NCI-H2171 (cell line): ENCODE data around the gene MGAT4C.
"Not testable (repeated sequence)": the region's sequence is repeated elsewhere in the genome, so short reads cannot be mapped to it uniquely, and the experiment has no call there.

Source experiments
- DNase-seq: peaks from one replicate; lab custom pipeline; 2025; lab: John Stamatoyannopoulos, UW

The MGAT4C gene

GRCh38 chr12:86256163-86256562 lies at the start of gene MGAT4C:
Gene MGAT4C, minus strand, starts transcription at chr12:86256391.
- no peak for DNase-seq

GRCh38 chr12:86296396-86296795 lies 40.2 kb upstream of the MGAT4C start:
- DNase-seq: not testable (repeated sequence)

- no peak for DNase-seq
Observed at GRCh38 chr12:86293682-86294240, 37.6 kb upstream of the MGAT4C start.

- no peak for DNase-seq
Observed at GRCh38 chr12:86292480-86292879, 36.3 kb upstream of the MGAT4C start.

- DNase-seq: no peak
Observed at GRCh38 chr12:86290615-86291014, 34.4 kb upstream of the MGAT4C start.

GRCh38 chr12:86286119-86286518 lies 29.9 kb upstream of the MGAT4C start:
- no peak for DNase-seq

GRCh38 chr12:86283620-86284019 lies 27.4 kb upstream of the MGAT4C start:
- DNase-seq: no peak

GRCh38 chr12:86275356-86275755 lies 19.2 kb upstream of the MGAT4C start:
- no peak for DNase-seq

GRCh38 chr12:86265329-86265695 lies 9.1 kb upstream of the MGAT4C start:
- no peak for DNase-seq

GRCh38 chr12:86264451-86265328 lies 8.5 kb upstream of the MGAT4C start:
- no peak for DNase-seq

- no peak for DNase-seq
Observed at GRCh38 chr12:86261578-86261977, 5.4 kb upstream of the MGAT4C start.

GRCh38 chr12:86261142-86261541 lies 5.0 kb upstream of the MGAT4C start:
- DNase-seq: no peak

GRCh38 chr12:86260183-86260582 lies 4.0 kb upstream of the MGAT4C start:
- DNase-seq: no peak

- no peak for DNase-seq
Observed at GRCh38 chr12:86257134-86257533, 943 bp upstream of the MGAT4C start.

GRCh38 chr12:86254399-86255107 lies 1.6 kb downstream of the MGAT4C start:
- no peak for DNase-seq

- DNase-seq: no peak
Observed at GRCh38 chr12:86249851-86250250, 6.3 kb downstream of the MGAT4C start.

GRCh38 chr12:86249276-86249675 lies 6.9 kb downstream of the MGAT4C start:
- no peak for DNase-seq

- no peak for DNase-seq
Observed at GRCh38 chr12:86247871-86248270, 8.3 kb downstream of the MGAT4C start.

GRCh38 chr12:86241600-86241999 lies 14.6 kb downstream of the MGAT4C start:
- no peak for DNase-seq

- DNase-seq: no peak
Observed at GRCh38 chr12:86234316-86234855, 21.8 kb downstream of the MGAT4C start.

GRCh38 chr12:86233126-86233525 lies 23.1 kb downstream of the MGAT4C start:
- no peak for DNase-seq

- no peak for DNase-seq
Observed at GRCh38 chr12:86230516-86231146, 25.6 kb downstream of the MGAT4C start.
